Fibroblast of the aortic adventitia (primary cell): ENCODE results near the gene ACADVL. TPM values are rescaled to one million over a fixed set of nuclear protein-coding genes. Genes with fewer than 3 reads are reported as not detected.

ENCODE experiments used
- DNase-seq: peaks from one replicate; pipeline ENCODE4 v3.0.0-alpha.2; 2010; ENCODE audit warnings: low read depth
- H3K4me3 ChIP-seq: 2 replicates; pipeline ENCODE4 v1.5.1; 2011; ENCODE audit warnings: low read depth, mild to moderate bottlenecking, control low read depth, low read length, moderate library complexity
- total RNA-seq: library from RNA; depleted of rRNA; stranded (reverse); fragments of >200 nt; gene quantifications from 2 replicates; pipeline ENCODE4 v1.2.3, GENCODE V29; 2012; ENCODE audit warnings: low replicate concordance
- TF ChIP-seq, protein P1 (sequence below): IDR thresholded peaks from 2 replicates; pipeline ENCODE4 v1.5.1; 2011; ENCODE audit warnings: mild to moderate bottlenecking, low read length, control low read depth, inconsistent platforms; ENCODE audit not compliant: insufficient read depth

Gene ACADVL
- total RNA-seq, 1 donor, result 210 TPM

DNA sequence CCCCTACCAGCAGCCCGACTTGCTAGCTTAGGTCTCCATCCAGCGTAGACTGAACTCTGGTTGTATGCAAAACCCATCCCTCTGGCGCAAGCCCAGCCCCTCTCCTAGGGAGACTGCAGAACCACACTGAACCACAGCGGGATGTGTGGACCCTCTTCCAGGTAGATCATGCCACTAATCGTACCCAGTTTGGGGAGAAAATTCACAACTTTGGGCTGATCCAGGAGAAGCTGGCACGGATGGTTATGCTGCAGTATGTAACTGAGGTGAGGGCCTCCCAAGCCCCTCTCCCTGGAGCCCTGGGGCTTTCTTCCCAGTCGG lies 3.2 kb downstream of the ACADVL start:
- no peak for DNase-seq
- H3K4me3 ChIP-seq, result no peak overlapping the region
- TF ChIP-seq, protein P1, sequence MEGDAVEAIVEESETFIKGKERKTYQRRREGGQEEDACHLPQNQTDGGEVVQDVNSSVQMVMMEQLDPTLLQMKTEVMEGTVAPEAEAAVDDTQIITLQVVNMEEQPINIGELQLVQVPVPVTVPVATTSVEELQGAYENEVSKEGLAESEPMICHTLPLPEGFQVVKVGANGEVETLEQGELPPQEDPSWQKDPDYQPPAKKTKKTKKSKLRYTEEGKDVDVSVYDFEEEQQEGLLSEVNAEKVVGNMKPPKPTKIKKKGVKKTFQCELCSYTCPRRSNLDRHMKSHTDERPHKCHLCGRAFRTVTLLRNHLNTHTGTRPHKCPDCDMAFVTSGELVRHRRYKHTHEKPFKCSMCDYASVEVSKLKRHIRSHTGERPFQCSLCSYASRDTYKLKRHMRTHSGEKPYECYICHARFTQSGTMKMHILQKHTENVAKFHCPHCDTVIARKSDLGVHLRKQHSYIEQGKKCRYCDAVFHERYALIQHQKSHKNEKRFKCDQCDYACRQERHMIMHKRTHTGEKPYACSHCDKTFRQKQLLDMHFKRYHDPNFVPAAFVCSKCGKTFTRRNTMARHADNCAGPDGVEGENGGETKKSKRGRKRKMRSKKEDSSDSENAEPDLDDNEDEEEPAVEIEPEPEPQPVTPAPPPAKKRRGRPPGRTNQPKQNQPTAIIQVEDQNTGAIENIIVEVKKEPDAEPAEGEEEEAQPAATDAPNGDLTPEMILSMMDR, result no peak

DNA sequence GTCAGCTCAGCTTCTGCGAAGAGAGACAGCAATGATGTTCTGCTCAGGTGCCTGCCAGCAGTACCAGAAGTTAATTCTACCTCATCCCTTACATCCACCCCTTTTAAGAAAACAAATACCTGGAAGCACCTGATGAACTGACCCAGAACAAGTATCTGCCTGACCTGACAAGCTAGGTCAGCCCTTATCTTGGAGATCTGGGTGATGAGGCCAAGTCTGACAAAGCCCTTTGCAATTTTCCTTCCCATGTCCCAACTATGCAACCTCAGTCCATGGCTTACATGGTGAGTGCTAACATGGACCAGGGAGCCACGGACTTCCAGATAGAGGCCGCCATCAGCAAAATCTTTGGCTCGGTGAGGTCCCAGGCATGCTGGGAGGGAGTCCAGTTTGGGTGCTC lies 3.6 kb downstream of the ACADVL start:
- TF ChIP-seq, protein P1, result no peak
- no peak overlapping the region for H3K4me3 ChIP-seq
- DNase-seq, result no peak

DNA sequence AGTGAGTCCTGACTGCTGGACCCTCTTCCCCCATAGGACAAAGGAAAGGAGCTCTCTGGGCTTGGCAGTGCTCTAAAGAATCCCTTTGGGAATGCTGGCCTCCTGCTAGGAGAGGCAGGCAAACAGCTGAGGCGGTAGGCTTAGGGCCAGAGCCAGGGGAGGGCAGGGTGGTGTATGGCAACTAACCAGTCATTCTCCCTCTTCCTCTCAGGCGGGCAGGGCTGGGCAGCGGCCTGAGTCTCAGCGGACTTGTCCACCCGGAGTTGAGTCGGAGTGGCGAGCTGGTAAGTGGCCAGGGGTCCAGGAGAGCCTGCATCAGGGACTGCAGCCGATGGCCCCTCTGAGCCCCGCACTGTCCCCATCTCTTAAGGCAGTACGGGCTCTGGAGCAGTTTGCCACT lies 4.4 kb downstream of the ACADVL start:
- no peak for DNase-seq
- H3K4me3 ChIP-seq, result no peak overlapping the region
- TF ChIP-seq, protein P1, result no peak

DNA sequence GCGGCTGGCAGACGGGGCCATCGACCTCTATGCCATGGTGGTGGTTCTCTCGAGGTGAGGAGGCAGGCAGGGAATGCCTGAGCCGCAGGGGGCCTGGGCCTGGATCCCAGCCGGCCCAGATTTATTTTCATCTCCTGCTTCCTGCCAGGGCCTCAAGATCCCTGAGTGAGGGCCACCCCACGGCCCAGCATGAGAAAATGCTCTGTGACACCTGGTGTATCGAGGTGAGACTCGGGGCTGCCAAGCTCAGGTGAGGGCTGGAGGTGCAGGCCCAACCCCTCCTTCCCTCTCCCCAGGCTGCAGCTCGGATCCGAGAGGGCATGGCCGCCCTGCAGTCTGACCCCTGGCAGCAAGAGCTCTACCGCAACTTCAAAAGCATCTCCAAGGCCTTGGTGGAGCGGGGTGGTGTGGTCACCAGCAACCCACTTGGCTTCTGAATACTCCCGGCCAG lies 4.9 kb downstream of the ACADVL start:
- TF ChIP-seq, protein P1, result no peak
- no peak overlapping the region for H3K4me3 ChIP-seq
- no peak for DNase-seq

DNA sequence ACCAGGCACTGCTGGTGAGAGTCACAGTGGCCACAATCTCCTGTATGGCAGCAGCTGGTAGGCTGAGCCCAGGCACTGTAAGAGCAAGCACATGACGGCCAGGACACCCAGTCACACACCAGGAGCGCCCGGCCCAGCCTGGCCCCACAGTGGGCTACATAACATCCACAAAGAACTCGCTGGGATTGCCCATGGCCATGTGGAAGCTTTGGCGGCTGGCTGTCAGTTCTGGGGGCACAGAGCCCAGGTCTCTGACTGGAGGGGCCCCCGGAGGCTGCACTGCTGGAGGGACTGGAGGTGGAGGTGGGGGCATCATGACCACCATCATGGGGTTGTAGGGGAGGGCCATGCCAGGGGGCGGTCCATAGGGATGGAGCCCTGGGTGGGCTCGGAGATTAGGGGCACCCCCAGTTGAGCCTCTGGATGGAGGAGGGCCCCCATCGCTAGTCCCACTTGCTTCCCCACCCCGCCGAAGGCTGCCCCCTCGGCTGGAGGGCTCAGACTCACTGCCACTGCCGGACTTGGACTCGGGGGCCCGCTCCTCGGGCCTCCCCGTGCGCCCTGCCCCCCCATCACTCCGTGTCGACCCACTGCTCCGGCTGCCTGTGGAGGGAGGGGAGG lies 6.1 kb downstream of the ACADVL start:
- TF ChIP-seq, protein P1, result no peak
- no peak for DNase-seq
- no peak overlapping the region for H3K4me3 ChIP-seq

DNA sequence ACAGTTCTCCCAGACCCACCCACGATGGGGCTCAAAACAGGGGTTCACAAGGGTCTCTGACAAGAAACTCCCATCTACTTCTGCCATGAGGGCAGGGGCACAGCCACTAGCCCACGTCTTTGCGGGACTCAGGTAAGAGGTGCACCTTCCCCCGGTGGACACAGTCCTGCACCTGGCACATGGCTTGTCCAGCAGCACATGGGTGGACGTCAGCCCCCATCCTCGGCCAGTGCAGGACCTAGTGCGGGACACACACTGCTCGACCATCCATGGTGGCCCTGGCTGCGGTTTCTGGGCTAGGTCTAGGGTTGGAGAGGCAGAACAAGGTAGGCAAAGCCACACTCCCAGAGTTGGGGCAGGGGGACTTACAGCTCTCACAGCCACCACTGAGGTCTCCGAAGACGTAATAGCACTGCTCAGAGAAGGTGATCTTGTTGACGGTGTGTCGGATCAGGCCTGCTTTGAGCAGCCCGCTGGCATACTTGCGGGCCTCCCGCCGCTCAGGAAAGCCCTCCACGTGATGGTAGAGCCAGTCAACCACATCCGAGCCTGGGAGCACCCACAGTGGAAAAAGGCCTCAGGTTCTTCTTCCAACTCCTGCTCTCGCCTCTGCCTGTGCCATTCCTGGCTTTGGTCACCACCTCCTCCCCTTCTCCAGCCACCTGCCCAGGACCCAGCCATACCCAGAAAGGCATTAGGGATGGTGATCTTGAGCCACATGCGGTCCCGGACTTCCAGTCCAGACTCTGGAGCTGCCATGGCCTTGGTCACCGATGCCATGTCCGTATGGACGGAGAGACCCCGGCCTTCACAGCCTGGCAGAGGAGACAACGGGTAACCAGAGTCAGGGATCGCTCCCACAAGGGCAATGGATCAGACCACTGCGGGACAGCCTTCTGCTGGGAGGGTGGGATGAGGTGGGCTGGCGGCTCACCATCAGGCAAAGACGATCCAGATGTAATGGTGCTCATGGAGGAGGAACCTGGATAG lies 7.3 kb downstream of the ACADVL start:
- DNase-seq, result no peak
- no peak overlapping the region for H3K4me3 ChIP-seq
- TF ChIP-seq, protein P1, result no peak
